Chondrocyte (in vitro differentiated cells): ENCODE measurements around the gene OR14A16. TPM values are rescaled to one million over a fixed set of nuclear protein-coding genes. Genes with fewer than 3 reads are reported as not detected.

ENCODE experiments used
- DNase-seq: peaks from one replicate; pipeline ENCODE4 v3.0.0; 2021; ENCODE audit warnings: mixed read lengths, low spot score
- H3K27ac Mint-ChIP-seq: one replicate; pipeline ENCODE4 v1.8.0; 2021; ENCODE audit warnings: mild to moderate bottlenecking, moderate library complexity, mixed read lengths; ENCODE audit not compliant: unreplicated experiment
- H3K27me3 Mint-ChIP-seq: 2 replicates; pipeline ENCODE4 v1.8.0; 2021; ENCODE audit warnings: low read depth, mixed read lengths
- H3K36me3 Mint-ChIP-seq: 2 replicates; pipeline ENCODE4 v1.8.0; 2021; ENCODE audit warnings: low read depth, mixed read lengths
- H3K4me1 Mint-ChIP-seq: 2 replicates; pipeline ENCODE4 v1.8.0; 2021; ENCODE audit warnings: low read depth, mild to moderate bottlenecking, mixed read lengths
- H3K4me3 Mint-ChIP-seq: one replicate; pipeline ENCODE4 v1.8.0; 2021; ENCODE audit warnings: mild to moderate bottlenecking, moderate library complexity, mixed read lengths; ENCODE audit not compliant: unreplicated experiment
- H3K9me3 Mint-ChIP-seq: 2 replicates; pipeline ENCODE4 v1.8.0; 2021; ENCODE audit warnings: low read depth, mixed read lengths
- total RNA-seq: library from RNA; stranded (reverse); gene quantifications from 3 replicates; pipeline ENCODE4 v1.2.1, GENCODE V29; 2021
- TF ChIP-seq, protein P1 (sequence below): fragments of 200-600 bp; sonication (generic); IDR thresholded peaks from 2 replicates; pipeline ENCODE4 v1.5.0; 2021; ENCODE audit warnings: antibody characterized with exemption, mild to moderate bottlenecking, moderate library complexity

OR14A16 gene
- total RNA-seq, 1 donor from 2014 or later = not detected

GRCh38 chr1:247833601-247834000, 9.7 kb upstream of the OR14A16 start:
- no peaks in the 10 kb centered on the region for H3K4me1 Mint-ChIP-seq
- no peaks in the 10 kb centered on the region for H3K36me3 Mint-ChIP-seq
- TF ChIP-seq, protein P1, sequence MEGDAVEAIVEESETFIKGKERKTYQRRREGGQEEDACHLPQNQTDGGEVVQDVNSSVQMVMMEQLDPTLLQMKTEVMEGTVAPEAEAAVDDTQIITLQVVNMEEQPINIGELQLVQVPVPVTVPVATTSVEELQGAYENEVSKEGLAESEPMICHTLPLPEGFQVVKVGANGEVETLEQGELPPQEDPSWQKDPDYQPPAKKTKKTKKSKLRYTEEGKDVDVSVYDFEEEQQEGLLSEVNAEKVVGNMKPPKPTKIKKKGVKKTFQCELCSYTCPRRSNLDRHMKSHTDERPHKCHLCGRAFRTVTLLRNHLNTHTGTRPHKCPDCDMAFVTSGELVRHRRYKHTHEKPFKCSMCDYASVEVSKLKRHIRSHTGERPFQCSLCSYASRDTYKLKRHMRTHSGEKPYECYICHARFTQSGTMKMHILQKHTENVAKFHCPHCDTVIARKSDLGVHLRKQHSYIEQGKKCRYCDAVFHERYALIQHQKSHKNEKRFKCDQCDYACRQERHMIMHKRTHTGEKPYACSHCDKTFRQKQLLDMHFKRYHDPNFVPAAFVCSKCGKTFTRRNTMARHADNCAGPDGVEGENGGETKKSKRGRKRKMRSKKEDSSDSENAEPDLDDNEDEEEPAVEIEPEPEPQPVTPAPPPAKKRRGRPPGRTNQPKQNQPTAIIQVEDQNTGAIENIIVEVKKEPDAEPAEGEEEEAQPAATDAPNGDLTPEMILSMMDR = no peak
- no peaks in the 10 kb centered on the region for H3K27me3 Mint-ChIP-seq
- DNase-seq = no peak
- H3K4me3 Mint-ChIP-seq = no peak overlapping the region
- H3K27ac Mint-ChIP-seq = no peak overlapping the region
- H3K9me3 Mint-ChIP-seq = peaks cover 26% of the 10 kb centered on the region

GRCh38 chr1:247829656-247830055, 5.7 kb upstream of the OR14A16 start:
- TF ChIP-seq, protein P1 = no peak
- Mint-ChIP-seq H3K27me3 (no peaks in the 10 kb centered on the region), H3K27ac (no peak overlapping the region), H3K4me1 (no peaks in the 10 kb centered on the region), H3K9me3 (peaks cover 21% of the 10 kb centered on the region), H3K36me3 (no peaks in the 10 kb centered on the region), H3K4me3 (no peak overlapping the region)
- DNase-seq = no peak

- Mint-ChIP-seq H3K4me1 (no peaks in the 10 kb centered on the region), H3K27ac (no peak overlapping the region), H3K27me3 (no peaks in the 10 kb centered on the region), H3K4me3 (no peak overlapping the region), H3K9me3 (peaks cover 16% of the 10 kb centered on the region), H3K36me3 (no peaks in the 10 kb centered on the region)
- TF ChIP-seq, protein P1 = no peak
- DNase-seq = no peak
These were observed 1.4 kb upstream of the OR14A16 start for GRCh38 chr1:247825362-247825761.

DNA sequence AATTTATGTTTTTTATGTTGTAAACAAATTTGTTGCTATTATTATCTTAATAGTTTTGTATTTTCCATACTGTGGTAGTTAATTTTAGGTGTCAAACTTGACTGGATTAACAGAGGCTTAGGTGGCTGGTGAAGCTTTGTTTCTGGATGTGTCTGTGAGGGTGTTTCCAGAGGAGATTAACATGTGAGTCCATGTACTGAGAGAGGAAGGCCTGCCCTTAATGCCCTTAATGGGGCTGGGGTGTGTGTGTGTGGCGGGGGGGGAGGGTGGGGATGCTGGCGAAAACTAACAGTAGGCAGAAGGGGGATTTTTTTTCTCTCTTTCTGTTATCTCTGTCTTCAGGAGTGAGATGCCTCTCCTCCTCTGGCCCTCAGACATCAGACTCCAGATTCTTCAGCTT, 1.9 kb downstream of the OR14A16 start:
- Mint-ChIP-seq H3K4me1 (no peaks in the 10 kb centered on the region), H3K27ac (no peak overlapping the region), H3K9me3 (peaks cover 23% of the 10 kb centered on the region), H3K4me3 (no peak overlapping the region), H3K36me3 (no peaks in the 10 kb centered on the region), H3K27me3 (no peaks in the 10 kb centered on the region)
- DNase-seq = no peak
- TF ChIP-seq, protein P1 = no peak

DNA sequence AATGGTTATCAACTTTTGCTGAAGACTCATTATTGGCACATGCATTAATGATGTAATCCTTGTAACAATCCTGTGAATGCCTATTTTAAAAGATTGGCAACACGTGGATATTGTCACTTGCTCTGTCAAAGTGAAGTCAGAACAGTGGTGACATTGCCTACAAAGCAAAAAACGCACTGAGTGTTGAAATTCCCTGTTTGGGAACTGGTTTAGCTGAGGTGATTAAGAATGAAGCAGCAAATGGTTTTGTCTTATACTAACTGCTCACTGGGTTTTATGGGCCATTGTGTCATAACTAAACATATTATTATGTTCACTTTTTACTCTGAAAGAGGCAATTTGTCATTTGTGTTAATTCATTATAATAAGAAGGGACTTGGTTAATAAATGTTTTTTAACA, 11.3 kb downstream of the OR14A16 start:
- Mint-ChIP-seq H3K4me1 (no peaks in the 10 kb centered on the region), H3K9me3 (peaks cover 20% of the 10 kb centered on the region), H3K27ac (no peak overlapping the region), H3K27me3 (no peaks in the 10 kb centered on the region), H3K4me3 (no peak overlapping the region), H3K36me3 (peaks cover 1% of the 10 kb centered on the region)
- TF ChIP-seq, protein P1 = no peak
- no peak for DNase-seq
